Fibroblast of mammary gland (primary cell): ENCODE data around the gene SUGP1.

Experiments
- DNase-seq: peaks from one replicate; pipeline ENCODE4 v3.0.0-alpha.2; 2010; ENCODE audit warnings: low read depth
- H3K4me3 ChIP-seq: 2 replicates; pipeline ENCODE4 v1.5.1; 2011; ENCODE audit warnings: low read depth, mild to moderate bottlenecking, low read length, moderate library complexity; ENCODE audit not compliant: control insufficient read depth
- TF ChIP-seq, protein P1 (sequence below): conservative IDR thresholded peaks from 2 replicates; pipeline ENCODE4 v1.5.1; 2011; ENCODE audit warnings: low read depth, low read length, inconsistent platforms; ENCODE audit not compliant: control insufficient read depth, insufficient read depth

Gene SUGP1

DNA sequence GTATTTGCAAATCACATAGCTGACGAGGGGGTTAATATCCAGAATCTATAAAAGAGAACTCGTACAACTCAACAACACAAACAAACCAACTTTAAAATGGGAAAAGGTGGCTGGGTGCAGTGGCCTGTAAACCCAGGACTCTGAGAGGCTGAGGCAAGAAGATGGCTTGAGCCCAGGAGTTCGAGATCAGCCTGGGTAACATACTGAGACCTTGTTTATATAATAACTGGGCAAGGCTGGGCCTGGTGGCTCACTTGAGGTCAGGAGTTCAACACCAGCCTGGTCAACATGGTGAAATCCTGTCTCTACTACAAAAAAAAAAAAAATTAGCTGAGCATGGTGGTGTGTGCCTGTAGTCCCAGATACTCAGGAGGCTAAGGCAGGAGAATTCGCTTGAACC lies 25.4 kb downstream of the SUGP1 start:
- DNase-seq, result no peak
- no peak overlapping the region for H3K4me3 ChIP-seq
- TF ChIP-seq, protein P1, sequence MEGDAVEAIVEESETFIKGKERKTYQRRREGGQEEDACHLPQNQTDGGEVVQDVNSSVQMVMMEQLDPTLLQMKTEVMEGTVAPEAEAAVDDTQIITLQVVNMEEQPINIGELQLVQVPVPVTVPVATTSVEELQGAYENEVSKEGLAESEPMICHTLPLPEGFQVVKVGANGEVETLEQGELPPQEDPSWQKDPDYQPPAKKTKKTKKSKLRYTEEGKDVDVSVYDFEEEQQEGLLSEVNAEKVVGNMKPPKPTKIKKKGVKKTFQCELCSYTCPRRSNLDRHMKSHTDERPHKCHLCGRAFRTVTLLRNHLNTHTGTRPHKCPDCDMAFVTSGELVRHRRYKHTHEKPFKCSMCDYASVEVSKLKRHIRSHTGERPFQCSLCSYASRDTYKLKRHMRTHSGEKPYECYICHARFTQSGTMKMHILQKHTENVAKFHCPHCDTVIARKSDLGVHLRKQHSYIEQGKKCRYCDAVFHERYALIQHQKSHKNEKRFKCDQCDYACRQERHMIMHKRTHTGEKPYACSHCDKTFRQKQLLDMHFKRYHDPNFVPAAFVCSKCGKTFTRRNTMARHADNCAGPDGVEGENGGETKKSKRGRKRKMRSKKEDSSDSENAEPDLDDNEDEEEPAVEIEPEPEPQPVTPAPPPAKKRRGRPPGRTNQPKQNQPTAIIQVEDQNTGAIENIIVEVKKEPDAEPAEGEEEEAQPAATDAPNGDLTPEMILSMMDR, result no peak

DNA sequence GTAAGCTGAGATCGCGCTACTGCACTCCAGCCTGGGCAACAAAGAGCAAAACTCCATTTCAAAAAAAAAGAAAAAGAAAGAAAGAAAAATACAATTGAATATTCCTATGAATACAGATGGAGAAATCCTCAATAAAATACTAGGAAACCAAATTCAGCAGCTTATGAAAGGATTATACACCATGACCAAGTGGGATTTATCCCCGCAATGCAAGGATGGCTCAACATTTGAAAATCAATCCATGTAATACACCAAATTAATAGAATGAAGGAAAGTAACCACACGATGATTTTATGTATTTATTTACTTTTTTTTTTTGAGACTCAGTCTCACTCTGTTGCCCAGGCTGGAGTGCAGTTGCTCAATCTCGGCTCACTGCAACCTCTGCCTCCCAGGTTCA lies 27.7 kb downstream of the SUGP1 start:
- TF ChIP-seq, protein P1, result no peak
- H3K4me3 ChIP-seq, result no peak overlapping the region
- DNase-seq, result no peak

DNA sequence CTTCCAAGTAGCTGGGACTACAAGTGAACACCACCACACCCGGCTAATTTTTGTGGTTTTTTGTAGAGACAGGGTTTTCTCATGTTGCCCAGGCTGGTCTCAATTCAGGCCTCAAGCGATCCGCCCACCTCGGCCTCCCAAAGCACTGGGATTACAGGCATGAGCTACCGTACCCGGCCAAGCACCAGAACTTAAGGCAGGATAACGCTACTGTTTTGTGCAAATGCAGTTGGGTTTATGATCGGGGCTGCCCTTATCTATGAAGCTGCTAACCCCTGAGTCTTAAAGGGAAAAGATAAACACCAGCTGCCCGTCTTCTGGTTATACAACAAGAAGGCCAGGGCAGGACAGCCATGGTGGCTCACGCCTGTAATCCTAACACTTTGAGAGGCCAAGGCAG lies 34.6 kb downstream of the SUGP1 start:
- H3K4me3 ChIP-seq, result no peak overlapping the region
- TF ChIP-seq, protein P1, result no peak
- DNase-seq, result no peak

DNA sequence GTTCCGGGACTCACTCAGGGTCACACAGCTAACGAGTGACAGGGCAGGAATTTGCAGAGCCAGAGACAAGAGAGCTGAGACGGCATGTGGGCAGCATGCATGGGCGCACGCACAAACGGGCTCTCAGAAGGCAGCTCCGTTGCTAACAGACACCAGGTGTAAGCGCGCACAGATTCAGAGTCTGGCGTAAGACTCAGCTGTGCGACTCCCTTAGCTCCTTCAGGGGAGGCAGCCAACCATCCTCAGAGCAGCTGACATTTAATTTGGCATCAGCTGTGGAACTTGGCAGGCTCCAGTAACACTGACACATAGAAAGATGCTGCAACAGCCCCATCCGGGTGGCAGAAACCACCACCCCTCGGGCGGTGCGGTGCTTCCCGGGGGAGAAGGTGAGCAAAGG lies 39.7 kb downstream of the SUGP1 start:
- peak; percentile 34 for DNase-seq
- TF ChIP-seq, protein P1, result no peak
- H3K4me3 ChIP-seq, result no peak overlapping the region

DNA sequence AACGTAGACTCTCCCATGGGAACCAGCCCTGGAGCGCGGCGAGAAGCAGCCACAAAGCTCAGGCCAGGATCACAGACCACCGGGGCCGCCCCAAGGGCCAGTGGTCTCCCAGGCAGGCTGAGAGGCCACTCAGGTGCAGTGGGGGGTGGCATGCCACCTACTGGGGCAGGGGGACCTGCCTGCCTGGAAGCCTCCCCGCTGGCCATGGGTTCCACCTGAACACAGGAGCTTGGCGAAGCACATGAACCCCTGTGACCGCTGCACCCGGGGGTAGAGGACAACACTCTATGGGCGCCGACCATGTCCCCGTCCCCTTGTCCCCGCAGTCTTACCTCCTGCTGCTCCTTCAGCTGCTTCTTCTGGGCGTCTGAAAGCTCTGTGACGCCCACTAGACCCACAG lies 40.5 kb downstream of the SUGP1 start:
- TF ChIP-seq, protein P1, result no peak
- no peak for DNase-seq
- H3K4me3 ChIP-seq, result no peak overlapping the region

DNA sequence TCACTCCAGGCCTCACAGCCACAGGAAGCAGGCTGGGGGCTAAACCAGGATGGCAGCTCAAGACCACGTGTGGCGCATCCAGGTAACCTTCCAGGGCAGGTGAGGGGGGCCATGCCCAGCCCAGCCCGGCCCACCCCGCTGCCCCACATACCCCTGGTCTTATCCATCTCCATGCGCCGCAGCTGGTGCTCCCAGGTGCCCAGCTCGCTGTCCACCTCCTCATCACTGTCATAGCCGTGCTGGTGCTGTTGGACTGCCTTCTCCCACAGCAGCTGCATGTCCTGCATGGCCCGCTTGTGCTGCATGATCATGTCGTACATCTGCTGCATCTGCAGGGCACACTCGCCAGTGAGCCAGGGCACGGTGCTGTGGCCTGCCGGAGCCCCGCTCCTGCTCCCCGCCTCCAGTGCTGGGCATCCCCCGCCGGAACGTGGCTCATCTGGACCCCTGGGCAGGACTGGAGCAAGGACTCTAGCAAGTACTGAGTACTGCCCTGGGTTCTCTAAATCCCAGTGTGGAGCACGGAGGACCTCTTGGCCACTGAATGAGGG lies 41.2 kb downstream of the SUGP1 start:
- TF ChIP-seq, protein P1, result no peak
- no peak overlapping the region for H3K4me3 ChIP-seq
- no peak for DNase-seq

DNA sequence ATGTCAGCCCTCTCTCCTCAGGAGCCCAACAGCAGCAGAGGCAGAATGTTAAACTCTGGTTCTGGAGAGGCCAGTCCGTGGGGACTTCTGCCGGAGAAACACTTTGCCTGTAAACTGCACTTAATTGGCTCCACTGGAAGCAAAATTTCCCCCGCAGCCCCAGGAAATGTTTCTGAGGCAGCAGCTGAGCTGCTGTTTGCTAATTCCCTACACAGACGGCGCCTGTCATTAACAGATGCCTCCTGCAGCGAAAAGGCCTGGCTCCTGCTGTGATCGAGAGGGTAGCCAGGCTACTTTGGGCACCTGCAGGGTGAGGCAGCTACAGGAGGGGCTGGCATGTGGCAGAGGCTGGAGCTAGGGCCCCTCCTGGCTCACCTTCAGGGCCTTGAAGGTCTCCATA lies 42.0 kb downstream of the SUGP1 start:
- no peak for DNase-seq
- TF ChIP-seq, protein P1, result no peak
- H3K4me3 ChIP-seq, result no peak overlapping the region
